HG02623 (cell line): ENCODE results near the gene NKAIN4.

Experiments used
- ATAC-seq: cut with Tn5 transposase; IDR thresholded peaks from one replicate; pipeline ENCODE4 v1.9.1; 2021; ENCODE audit warnings: moderate library complexity; ENCODE audit not compliant: unreplicated experiment

Gene NKAIN4

DNA sequence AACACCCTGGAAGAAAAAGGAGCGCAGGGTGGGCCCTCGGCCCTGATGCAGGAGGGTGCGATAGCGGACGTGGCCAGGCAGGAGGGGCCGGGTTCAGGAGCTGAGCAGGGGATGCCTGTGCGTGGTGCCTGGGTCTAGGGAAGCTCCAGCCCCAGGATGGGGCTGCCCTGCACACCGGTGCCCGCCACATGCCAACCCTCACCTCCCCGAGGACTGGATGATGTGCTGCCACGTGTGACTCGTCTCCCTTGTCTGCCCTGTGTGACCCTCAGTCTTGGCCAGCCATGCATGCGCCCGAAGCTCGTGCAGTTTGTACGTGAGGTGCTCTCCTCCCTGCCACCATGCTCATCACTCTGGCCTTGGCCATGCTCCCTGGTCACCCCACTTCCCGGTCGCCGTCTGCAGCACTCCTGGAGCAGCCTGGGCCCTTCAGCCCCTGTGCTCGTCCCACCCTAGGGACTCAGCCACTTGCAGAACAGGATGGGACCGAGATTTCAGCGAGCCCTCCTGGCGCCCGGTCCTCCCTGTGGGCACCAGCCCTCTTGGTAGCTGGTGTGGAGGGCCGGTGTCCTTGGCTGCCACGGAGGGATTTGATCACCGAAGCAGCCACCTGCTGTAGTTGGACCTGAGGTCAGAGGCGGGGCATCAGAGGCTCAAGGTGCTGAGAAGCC, 34.5 kb upstream of the NKAIN4 start:
- no peak for ATAC-seq

- no peak for ATAC-seq
Measured at GRCh38 chr20:63287697-63288580, 33.7 kb upstream of the NKAIN4 start.

GRCh38 chr20:63286781-63287696, 32.8 kb upstream of the NKAIN4 start:
- no peak for ATAC-seq

- ATAC-seq, result no peak
Measured at GRCh38 chr20:63285636-63286615, 31.7 kb upstream of the NKAIN4 start.

DNA sequence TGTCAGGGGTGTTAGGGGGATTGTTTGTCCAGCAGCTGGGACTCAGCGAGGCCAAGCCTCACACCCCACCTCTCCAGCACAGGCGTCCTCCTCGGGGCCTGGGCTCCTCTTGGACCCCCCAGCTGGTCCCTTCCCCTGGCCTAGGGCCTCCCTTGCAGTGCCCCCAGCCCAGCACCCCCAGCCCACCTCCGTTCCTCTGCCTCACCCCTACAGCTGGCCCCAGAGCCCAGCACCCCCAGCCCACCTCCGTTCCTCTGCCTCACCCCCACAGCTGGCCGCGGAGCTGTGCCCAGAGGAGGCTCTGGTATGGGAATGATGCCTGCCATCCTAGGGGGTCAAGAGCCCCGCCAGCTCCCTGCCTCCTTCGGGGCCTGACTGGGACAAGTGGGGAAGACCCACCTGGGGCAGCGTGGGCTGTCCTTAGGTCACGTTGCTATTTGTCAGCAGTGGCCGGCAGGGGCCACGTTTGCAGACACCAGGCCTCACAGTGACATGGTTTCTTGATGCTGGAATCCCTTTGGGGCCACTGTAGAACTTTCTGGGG, 30.8 kb upstream of the NKAIN4 start:
- ATAC-seq, result no peak

GRCh38 chr20:63284544-63284949, 30.3 kb upstream of the NKAIN4 start:
- ATAC-seq, result no peak

- no peak for ATAC-seq
Measured at GRCh38 chr20:63284083-63284440, 29.8 kb upstream of the NKAIN4 start.

DNA sequence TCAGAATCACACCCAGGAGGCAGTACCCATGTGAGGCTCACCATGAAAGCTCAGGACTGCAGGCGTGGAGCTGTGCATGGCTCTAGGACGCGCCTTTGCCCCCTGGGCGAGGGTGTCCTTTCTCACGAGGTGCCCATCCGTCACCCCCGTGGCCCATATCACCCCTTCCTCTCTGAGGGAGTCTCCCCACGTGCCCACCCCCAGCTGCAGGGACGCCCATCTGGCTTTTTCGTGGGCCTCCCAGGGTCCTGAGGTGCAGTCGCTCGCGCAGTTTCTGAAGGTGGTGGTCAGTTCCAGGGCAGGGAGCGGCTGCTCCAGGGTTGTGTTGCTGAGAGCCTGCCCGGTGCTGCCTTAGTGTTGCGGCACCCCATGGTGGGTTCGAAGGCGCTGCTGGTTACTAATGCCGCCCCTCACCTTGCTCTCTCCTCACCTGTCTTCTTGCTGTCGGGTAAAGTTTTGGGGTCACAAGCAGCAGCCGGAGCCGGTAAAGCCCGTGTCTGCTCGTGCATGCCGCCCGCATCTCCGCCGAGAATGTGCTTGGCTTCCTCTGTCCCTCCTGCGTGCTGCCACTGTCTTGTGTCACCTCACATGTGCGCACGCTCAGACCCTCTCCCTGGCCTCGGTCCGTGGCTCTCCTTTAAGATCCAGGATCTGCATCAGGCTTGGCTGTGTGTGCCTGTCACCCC, 29.3 kb upstream of the NKAIN4 start:
- ATAC-seq, result no peak

DNA sequence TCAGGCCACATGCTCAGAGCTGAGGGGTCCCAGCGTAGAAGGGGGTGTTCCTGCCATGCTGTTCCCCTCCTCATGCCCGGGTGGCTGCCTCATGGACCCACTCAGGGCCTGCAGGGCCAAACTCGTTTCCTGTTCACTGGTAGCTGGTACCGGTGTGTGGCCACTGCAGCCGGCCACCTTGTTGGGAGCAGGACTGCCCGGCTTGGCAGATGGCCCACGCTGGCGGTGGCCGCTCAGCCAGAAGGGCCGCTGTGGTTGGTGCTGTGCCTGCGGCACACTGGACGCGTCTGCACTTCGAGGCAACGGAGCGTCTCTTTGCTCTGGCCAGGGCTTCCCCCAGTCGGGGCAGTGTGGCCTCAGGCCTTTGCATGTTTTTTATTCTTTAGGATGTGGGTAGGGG, 28.7 kb upstream of the NKAIN4 start:
- ATAC-seq, result no peak

GRCh38 chr20:63281742-63282665, 27.7 kb upstream of the NKAIN4 start:
- ATAC-seq, result no peak

DNA sequence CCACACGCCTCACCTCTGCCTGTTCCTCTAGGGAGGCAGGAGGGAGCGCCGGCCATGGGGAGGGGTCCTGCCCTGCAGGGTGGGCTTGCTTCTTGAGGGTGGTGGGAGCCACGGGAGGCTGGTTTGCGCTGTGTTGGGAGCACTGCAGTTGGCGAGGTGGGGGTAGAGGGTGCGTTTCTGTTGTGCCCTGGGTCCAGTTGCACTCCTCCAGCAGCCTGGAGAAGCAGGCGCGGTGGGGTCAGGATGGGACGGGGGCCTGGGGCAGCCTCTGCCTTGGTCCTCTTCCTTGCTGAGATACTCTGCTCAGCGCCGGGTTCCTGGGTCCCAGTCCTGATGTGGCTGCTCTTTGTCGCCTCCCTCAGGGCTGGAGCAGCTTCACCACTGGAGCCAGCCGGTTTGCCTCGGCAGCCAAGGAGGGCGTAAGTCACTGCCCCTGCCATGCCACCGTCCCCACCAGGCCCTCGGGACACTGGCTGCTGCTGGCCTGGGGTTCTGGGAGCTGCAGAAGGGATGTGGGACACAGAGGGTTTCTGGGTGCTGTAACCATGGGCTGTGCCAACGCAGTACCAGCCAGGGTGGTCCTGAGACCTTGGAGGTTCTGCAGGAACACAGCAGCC, 26.8 kb upstream of the NKAIN4 start:
- ATAC-seq, result no peak

DNA sequence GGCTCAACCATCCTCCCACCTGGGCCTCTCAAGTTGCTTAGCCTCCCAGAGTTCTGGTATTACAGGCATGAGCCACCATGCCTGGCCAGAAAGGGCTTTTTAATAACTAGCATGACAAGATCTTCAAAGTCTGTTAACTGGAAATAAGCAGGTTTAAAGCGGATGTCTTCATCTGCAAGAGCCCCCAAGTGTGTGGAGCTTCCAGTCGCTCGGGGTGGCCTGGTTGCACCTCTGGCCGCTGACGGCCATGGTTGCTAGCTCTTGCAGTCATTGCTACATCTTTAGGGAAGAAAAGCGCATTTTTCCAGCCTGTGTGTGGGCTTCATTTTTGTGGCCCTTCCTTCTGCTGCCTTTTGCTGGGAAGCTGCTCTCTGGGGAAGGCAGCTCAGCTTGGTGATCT, 26.1 kb upstream of the NKAIN4 start:
- no peak for ATAC-seq

DNA sequence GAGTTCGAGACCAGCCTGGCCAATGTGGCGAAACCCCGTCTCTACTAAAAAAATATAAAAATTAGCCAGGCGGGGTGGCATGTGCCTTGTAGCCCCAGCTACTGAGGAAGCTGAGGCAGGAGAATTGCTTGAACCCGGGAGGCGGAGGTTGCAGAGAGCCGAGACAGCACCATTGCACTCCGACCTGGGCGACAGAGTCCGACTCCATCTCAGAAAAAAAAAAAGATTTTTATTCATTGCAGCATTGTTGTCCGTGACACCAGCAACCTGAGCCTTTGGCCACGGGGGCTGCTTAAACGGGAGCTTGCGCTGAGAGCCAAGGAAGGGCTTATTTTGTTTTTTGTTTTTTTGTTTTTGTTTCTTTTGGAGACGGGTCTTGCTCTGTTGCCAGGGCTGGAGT, 25.7 kb upstream of the NKAIN4 start:
- no peak for ATAC-seq

- no peak for ATAC-seq
Measured at GRCh38 chr20:63278661-63279060, 24.4 kb upstream of the NKAIN4 start.

GRCh38 chr20:63277466-63278272, 23.4 kb upstream of the NKAIN4 start:
- ATAC-seq, result no peak

DNA sequence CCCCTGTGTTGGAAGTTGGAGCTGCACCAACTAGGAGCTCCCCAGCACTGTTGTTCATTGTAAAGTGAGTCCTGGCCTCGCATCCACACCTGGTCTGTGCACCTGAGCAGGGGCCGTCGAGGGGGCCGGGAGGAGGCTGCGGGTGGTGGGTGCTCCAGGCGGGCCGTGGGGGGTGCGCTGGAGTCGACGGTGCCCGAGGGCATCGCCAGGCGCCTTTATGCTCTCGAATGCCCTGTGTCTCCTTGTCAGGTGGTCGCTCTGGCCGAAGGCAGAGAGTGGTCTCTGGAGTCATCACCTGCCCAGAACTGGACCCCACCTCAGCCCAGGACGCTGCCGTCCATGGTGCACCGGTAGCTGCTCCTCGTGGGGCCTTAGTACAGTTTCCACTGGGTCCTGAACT, 22.7 kb upstream of the NKAIN4 start:
- ATAC-seq, result no peak

DNA sequence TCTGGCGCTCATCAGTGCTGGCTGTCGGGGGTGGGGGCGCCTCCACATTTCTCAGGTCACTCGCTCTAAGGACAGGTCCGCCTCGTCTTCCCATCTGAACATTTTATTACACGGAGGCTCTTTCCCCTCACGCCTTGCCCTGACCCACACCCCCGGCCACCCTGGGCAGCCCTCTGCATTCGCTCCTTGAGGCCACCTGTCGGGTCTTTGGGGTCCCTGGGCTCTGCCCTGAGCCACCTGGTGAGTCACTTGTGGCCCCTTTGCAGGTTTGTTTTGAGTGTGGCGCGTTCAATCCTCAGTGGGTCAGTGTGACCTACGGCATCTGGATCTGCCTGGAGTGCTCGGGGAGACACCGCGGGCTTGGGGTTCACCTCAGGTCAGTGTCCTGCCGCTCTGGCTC, 21.6 kb upstream of the NKAIN4 start:
- ATAC-seq, result no peak
